Parathyroid adenoma (tissue), 2 donors: ENCODE data around the gene SECISBP2L.

Experiments used
- H2AFZ ChIP-seq: fragments of 300-600 bp; sonication (generic); one replicate; pipeline ENCODE4 v1.7.0; 2017; ENCODE audit warnings: antibody characterized with exemption, mild to moderate bottlenecking
- H3K27ac ChIP-seq: fragments of 300-600 bp; sonication (generic); one replicate; pipeline ENCODE4 v1.7.0; 2017
- H3K27me3 ChIP-seq: fragments of 300-600 bp; sonication (generic); one replicate; pipeline ENCODE4 v1.7.0; 2017; ENCODE audit warnings: low read length; ENCODE audit not compliant: control insufficient read depth, insufficient read depth
- H3K36me3 ChIP-seq: fragments of 300-600 bp; sonication (generic); one replicate; pipeline ENCODE4 v1.7.0; 2017; ENCODE audit warnings: low read length; ENCODE audit not compliant: control insufficient read depth, insufficient read depth
- H3K4me1 ChIP-seq: fragments of 300-600 bp; sonication (generic); one replicate; pipeline ENCODE4 v1.7.0; 2017; ENCODE audit warnings: control low read depth
- H3K4me2 ChIP-seq: fragments of 300-600 bp; sonication (generic); one replicate; pipeline ENCODE4 v1.7.0; 2017; ENCODE audit warnings: low read length
- H3K4me3 ChIP-seq: fragments of 300-600 bp; sonication (generic); one replicate; pipeline ENCODE4 v1.7.0; 2017; ENCODE audit warnings: low read depth, low read length
- H3K79me2 ChIP-seq: fragments of 300-600 bp; sonication (generic); one replicate; pipeline ENCODE4 v1.7.0; 2017; ENCODE audit warnings: control low read depth
- H3K9ac ChIP-seq: fragments of 300-600 bp; sonication (generic); one replicate; pipeline ENCODE4 v1.7.0; 2017; ENCODE audit warnings: mild to moderate bottlenecking
- H3K9me3 ChIP-seq: fragments of 300-600 bp; sonication (generic); one replicate; pipeline ENCODE4 v1.7.0; 2017; ENCODE audit warnings: low read length; ENCODE audit not compliant: control insufficient read depth
- CTCF ChIP-seq: fragments of 300-600 bp; sonication (generic); IDR thresholded peaks from one replicate; pipeline ENCODE4 v1.7.0; 2017; ENCODE audit warnings: antibody characterized with exemption, mild to moderate bottlenecking
- donor health status: primary hyperparathyroidism.

Gene SECISBP2L

GRCh38 chr15:48962662-48963523, 83.4 kb downstream of the SECISBP2L start:
- Histone ChIP-seq H3K27ac (no peak overlapping the region), H3K4me1 (no peaks in the 10 kb centered on the region), H3K9me3 (no peaks in the 10 kb centered on the region), H3K4me2 (peak overlapping the region; percentile 89), H3K36me3 (no peaks in the 10 kb centered on the region), H2AFZ (peak overlapping the region; percentile 67), H3K9ac (no peak overlapping the region), H3K79me2 (no peaks in the 10 kb centered on the region), H3K27me3 (no peaks in the 10 kb centered on the region), H3K4me3 (peak overlapping the region; percentile 40)
- TF ChIP-seq CTCF: no peak

GRCh38 chr15:48955967-48956366, 90.3 kb downstream of the SECISBP2L start:
- Histone ChIP-seq H3K79me2 (no peaks in the 10 kb centered on the region), H3K36me3 (no peaks in the 10 kb centered on the region), H2AFZ (no peak overlapping the region), H3K9me3 (no peaks in the 10 kb centered on the region), H3K4me2 (no peak overlapping the region), H3K4me1 (no peaks in the 10 kb centered on the region), H3K4me3 (no peak overlapping the region), H3K27me3 (no peaks in the 10 kb centered on the region), H3K27ac (no peak overlapping the region), H3K9ac (no peak overlapping the region)
- no peak for TF ChIP-seq CTCF

- Histone ChIP-seq H3K36me3 (no peaks in the 10 kb centered on the region), H2AFZ (no peak overlapping the region), H3K9me3 (no peaks in the 10 kb centered on the region), H3K4me1 (no peaks in the 10 kb centered on the region), H3K27ac (no peak overlapping the region), H3K9ac (no peak overlapping the region), H3K4me2 (no peak overlapping the region), H3K27me3 (no peaks in the 10 kb centered on the region), H3K79me2 (no peaks in the 10 kb centered on the region), H3K4me3 (no peak overlapping the region)
- TF ChIP-seq CTCF: no peak
Observed at GRCh38 chr15:48955370-48955769, 90.9 kb downstream of the SECISBP2L start.

DNA sequence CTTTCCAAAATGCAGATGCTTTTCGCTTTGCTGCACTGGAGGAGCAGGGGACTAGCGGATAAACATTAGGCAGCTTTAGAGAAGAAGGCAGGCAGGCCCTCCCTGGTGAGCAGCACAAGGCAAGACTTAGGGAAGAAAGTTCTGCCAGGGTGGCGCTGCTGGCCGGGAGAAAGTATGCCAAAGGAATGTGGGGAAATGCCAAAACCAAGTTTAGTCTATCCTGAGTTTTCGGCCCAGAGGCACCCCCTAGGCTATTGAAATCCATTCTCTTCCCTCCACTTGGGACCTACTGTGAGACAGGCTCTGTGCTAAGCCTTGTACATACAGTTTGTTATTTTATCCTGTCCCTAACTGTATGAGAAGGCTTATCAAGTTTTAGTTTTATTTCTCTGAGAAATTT, 91.7 kb downstream of the SECISBP2L start:
- Histone ChIP-seq H3K4me3 (no peak overlapping the region), H2AFZ (no peak overlapping the region), H3K4me1 (no peaks in the 10 kb centered on the region), H3K9ac (no peak overlapping the region), H3K9me3 (no peaks in the 10 kb centered on the region), H3K4me2 (no peak overlapping the region), H3K79me2 (no peaks in the 10 kb centered on the region), H3K27ac (no peak overlapping the region), H3K27me3 (no peaks in the 10 kb centered on the region), H3K36me3 (no peaks in the 10 kb centered on the region)
- TF ChIP-seq CTCF: no peak

GRCh38 chr15:48946840-48947187, 99.4 kb downstream of the SECISBP2L start:
- Histone ChIP-seq H3K4me2 (no peak overlapping the region), H3K36me3 (no peaks in the 10 kb centered on the region), H3K4me1 (no peaks in the 10 kb centered on the region), H3K9ac (no peak overlapping the region), H3K4me3 (no peak overlapping the region), H3K27me3 (no peaks in the 10 kb centered on the region), H2AFZ (no peak overlapping the region), H3K9me3 (no peaks in the 10 kb centered on the region), H3K79me2 (no peaks in the 10 kb centered on the region), H3K27ac (no peak overlapping the region)
- no peak for TF ChIP-seq CTCF
